Subcutaneous adipose tissue (tissue), 4 donors: ENCODE measurements around the gene PIAS3. TPM values are rescaled to one million over a fixed set of nuclear protein-coding genes. Genes with fewer than 3 reads are reported as not detected.

Source experiments
- total RNA-seq, 4 donors: library from RNA; depleted of rRNA; stranded (reverse); fragments of >200 nt; gene quantifications; one replicate each; pipeline ENCODE4 v1.1.0, GENCODE V29; 2016
- TF ChIP-seq, protein P1 (sequence below): fragments of 450-650 bp; IDR thresholded peaks from one replicate; pipeline ENCODE4 v1.5.1; 2016; ENCODE audit warnings: low read depth, mild to moderate bottlenecking, control low read depth, antibody characterized with exemption, moderate library complexity

The PIAS3 gene
- total RNA-seq, 4 donors from 2014 or later, result 7.7 to 16.4 (median 13.4) TPM

- TF ChIP-seq, protein P1, sequence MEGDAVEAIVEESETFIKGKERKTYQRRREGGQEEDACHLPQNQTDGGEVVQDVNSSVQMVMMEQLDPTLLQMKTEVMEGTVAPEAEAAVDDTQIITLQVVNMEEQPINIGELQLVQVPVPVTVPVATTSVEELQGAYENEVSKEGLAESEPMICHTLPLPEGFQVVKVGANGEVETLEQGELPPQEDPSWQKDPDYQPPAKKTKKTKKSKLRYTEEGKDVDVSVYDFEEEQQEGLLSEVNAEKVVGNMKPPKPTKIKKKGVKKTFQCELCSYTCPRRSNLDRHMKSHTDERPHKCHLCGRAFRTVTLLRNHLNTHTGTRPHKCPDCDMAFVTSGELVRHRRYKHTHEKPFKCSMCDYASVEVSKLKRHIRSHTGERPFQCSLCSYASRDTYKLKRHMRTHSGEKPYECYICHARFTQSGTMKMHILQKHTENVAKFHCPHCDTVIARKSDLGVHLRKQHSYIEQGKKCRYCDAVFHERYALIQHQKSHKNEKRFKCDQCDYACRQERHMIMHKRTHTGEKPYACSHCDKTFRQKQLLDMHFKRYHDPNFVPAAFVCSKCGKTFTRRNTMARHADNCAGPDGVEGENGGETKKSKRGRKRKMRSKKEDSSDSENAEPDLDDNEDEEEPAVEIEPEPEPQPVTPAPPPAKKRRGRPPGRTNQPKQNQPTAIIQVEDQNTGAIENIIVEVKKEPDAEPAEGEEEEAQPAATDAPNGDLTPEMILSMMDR, result no peak
Measured at GRCh38 chr1:145855426-145855948, 3.4 kb downstream of the PIAS3 start.

GRCh38 chr1:145849356-145850160 is 9.3 kb downstream of the PIAS3 start:
- TF ChIP-seq, protein P1, result no peak

DNA sequence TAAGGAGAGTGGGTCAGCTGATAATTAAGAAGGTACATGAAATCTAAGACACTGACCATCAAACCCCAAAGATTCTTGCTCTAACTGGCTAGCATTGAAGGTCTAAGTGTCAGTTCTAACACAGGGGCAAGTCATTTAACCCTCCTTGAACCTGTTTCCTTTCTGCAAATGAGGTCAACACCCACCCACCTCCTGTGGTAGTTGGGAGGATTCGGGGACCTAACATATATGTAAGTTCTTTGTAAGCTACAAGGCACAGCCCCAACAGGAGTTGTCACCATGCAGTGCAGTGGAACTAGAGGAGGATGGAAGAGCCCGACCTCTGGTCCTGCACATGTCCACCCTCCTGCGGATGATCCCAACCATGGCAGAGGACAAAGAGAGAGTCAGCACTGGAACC is 11.1 kb downstream of the PIAS3 start:
- TF ChIP-seq, protein P1, result no peak

- TF ChIP-seq, protein P1, result no peak
Measured at GRCh38 chr1:145846201-145846612, 12.7 kb downstream of the PIAS3 start.

- TF ChIP-seq, protein P1, result no peak
Measured at GRCh38 chr1:145845514-145846161, 13.2 kb downstream of the PIAS3 start, which contains the start of gene NUDT17. TSS of gene NUDT17 (plus strand) at chr1:145845630. CDS start at chr1:145845641, 11 bp downstream.

DNA sequence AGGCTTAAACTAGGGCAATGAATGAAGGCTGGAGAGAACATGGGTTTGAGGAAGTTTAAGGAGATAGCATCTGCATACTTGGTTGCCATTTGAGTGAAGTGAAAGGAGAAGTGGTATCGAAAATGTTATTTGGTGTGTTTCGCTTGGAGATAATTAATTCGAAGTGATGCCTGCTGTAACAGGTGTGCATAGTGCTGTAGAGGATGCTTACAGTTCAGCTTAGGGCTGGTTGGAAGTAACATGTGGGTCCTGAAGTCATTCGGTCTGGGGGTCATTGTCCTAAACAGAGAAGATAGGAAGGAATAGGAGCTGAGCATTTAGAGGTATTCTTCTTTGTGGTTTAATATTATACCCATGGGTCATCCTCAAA is 13.8 kb downstream of the PIAS3 start:
- TF ChIP-seq, protein P1, result no peak

- TF ChIP-seq, protein P1, result no peak
Measured at GRCh38 chr1:145843031-145843430, 15.8 kb downstream of the PIAS3 start.
